Measurements from ENCODE around the gene FOXP1.

FOXP1 gene

GRCh38 chr3:71055257-71056001 lies 528.1 kb downstream of the FOXP1 start:
- in situ Hi-C loops (cut with MboI; ENCODE audit: low pct_unique_long_range_greater_than_20kb, low sequenced_read_pairs, unreplicated experiment), result no loop called here
- no peak for TF ChIP-seq CTCF (IDR thresholded peaks at IDR 0.05; ENCODE audit: extremely low read depth, insufficient read depth, missing control alignments)
- no peak for DNase-seq (ENCODE audit: low spot score)

GRCh38 chr3:71054312-71054711 lies 529.2 kb downstream of the FOXP1 start:
- DNase-seq (ENCODE audit: low spot score), result no peak
- in situ Hi-C loops (cut with MboI; ENCODE audit: low pct_unique_long_range_greater_than_20kb, low sequenced_read_pairs, unreplicated experiment), result no loop called here
- no peak for TF ChIP-seq CTCF (IDR thresholded peaks at IDR 0.05; ENCODE audit: extremely low read depth, insufficient read depth, missing control alignments)

- no peak for TF ChIP-seq CTCF (IDR thresholded peaks at IDR 0.05; ENCODE audit: extremely low read depth, insufficient read depth, missing control alignments)
- no peak for DNase-seq (ENCODE audit: low spot score)
- in situ Hi-C loops (cut with MboI; ENCODE audit: low pct_unique_long_range_greater_than_20kb, low sequenced_read_pairs, unreplicated experiment), result no loop called here
These were observed 530.0 kb downstream of the FOXP1 start for GRCh38 chr3:71053495-71053894.

GRCh38 chr3:71052716-71053115 lies 530.8 kb downstream of the FOXP1 start:
- in situ Hi-C loops (cut with MboI; ENCODE audit: low pct_unique_long_range_greater_than_20kb, low sequenced_read_pairs, unreplicated experiment), result no loop called here
- DNase-seq (ENCODE audit: low spot score), result no peak
- no peak for TF ChIP-seq CTCF (IDR thresholded peaks at IDR 0.05; ENCODE audit: extremely low read depth, insufficient read depth, missing control alignments)

- in situ Hi-C loops (cut with MboI; ENCODE audit: low pct_unique_long_range_greater_than_20kb, low sequenced_read_pairs, unreplicated experiment), result no loop called here
- DNase-seq (ENCODE audit: low spot score), result no peak
- no peak for TF ChIP-seq CTCF (IDR thresholded peaks at IDR 0.05; ENCODE audit: extremely low read depth, insufficient read depth, missing control alignments)
These were observed 531.4 kb downstream of the FOXP1 start for GRCh38 chr3:71051893-71052687.

GRCh38 chr3:71051259-71051595 lies 532.3 kb downstream of the FOXP1 start:
- no peak for DNase-seq (ENCODE audit: low spot score)
- in situ Hi-C loops (cut with MboI; ENCODE audit: low pct_unique_long_range_greater_than_20kb, low sequenced_read_pairs, unreplicated experiment), result no loop called here
- TF ChIP-seq CTCF (IDR thresholded peaks at IDR 0.05; ENCODE audit: extremely low read depth, insufficient read depth, missing control alignments), result no peak

Data from GM13977 (cell line).